Endothelial cell (in vitro differentiated cells): ENCODE results near the gene ADAMTS4. TPM values are rescaled to one million over a fixed set of nuclear protein-coding genes. Genes with fewer than 3 reads are reported as not detected.

Source experiments
- DNase-seq: peaks from one replicate; pipeline ENCODE4 v3.0.0; 2021; ENCODE audit warnings: low spot score
- H3K27ac Mint-ChIP-seq: one replicate; pipeline ENCODE4 v1.8.0; 2021; ENCODE audit warnings: mixed read lengths, inconsistent platforms; ENCODE audit not compliant: unreplicated experiment
- H3K27me3 Mint-ChIP-seq: one replicate; pipeline ENCODE4 v1.8.0; 2021; ENCODE audit warnings: mild to moderate bottlenecking, moderate library complexity, mixed read lengths, inconsistent platforms; ENCODE audit not compliant: unreplicated experiment
- H3K36me3 Mint-ChIP-seq: one replicate; pipeline ENCODE4 v1.8.0; 2021; ENCODE audit warnings: mild to moderate bottlenecking, low read depth, mixed read lengths, inconsistent platforms; ENCODE audit not compliant: unreplicated experiment
- H3K4me1 Mint-ChIP-seq: one replicate; pipeline ENCODE4 v1.8.0; 2021; ENCODE audit warnings: mild to moderate bottlenecking, mixed read lengths, inconsistent platforms; ENCODE audit not compliant: unreplicated experiment
- H3K4me3 Mint-ChIP-seq: one replicate; pipeline ENCODE4 v1.8.0; 2021; ENCODE audit warnings: mild to moderate bottlenecking, mixed read lengths, inconsistent platforms; ENCODE audit not compliant: unreplicated experiment
- H3K9me3 Mint-ChIP-seq: one replicate; pipeline ENCODE4 v1.8.0; 2021; ENCODE audit warnings: mixed read lengths, inconsistent platforms; ENCODE audit not compliant: unreplicated experiment
- total RNA-seq: library from RNA; stranded (reverse); fragmentation: NEBNext Ultra II Directional; extraction: Animal tissue kit (Norgen Biotek cat#: 25700); gene quantifications from one replicate; pipeline ENCODE4 v1.2.1, GENCODE V29; 2021; ENCODE audit not compliant: unreplicated experiment
- TF ChIP-seq, protein P1 (sequence below): fragments of 200-600 bp; sonication (generic); IDR thresholded peaks from one replicate; pipeline ENCODE4 v1.5.0; 2021; ENCODE audit warnings: antibody characterized with exemption; ENCODE audit not compliant: unreplicated experiment

ADAMTS4 gene
- total RNA-seq, 1 donor from 2014 or later, result 56.8 TPM

DNA sequence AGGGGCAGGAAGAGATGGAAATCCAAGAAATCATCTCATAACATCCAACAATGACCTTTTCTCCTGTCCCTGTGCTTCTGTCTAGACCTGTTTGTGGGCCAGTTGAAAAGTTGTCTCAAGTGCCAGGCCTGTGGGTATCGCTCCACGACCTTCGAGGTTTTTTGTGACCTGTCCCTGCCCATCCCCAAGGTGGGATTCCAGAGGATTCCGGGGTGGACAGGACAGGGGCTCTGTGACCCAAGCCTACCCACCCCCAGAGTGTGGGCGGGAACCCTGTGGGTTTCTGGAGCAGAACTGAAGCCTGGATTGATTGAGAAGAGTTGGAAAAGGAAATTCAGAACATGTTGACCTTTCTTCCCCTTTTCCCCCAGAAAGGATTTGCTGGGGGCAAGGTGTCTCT is 35.1 kb downstream of the ADAMTS4 start:
- DNase-seq, result no peak
- Mint-ChIP-seq H3K9me3 (no peaks in the 10 kb centered on the region), H3K27ac (peak overlapping the region; percentile 61), H3K27me3 (peaks cover 17% of the 10 kb centered on the region), H3K36me3 (peaks cover 25% of the 10 kb centered on the region), H3K4me3 (peak overlapping the region; percentile 53), H3K4me1 (peaks cover 40% of the 10 kb centered on the region)
- TF ChIP-seq, protein P1, sequence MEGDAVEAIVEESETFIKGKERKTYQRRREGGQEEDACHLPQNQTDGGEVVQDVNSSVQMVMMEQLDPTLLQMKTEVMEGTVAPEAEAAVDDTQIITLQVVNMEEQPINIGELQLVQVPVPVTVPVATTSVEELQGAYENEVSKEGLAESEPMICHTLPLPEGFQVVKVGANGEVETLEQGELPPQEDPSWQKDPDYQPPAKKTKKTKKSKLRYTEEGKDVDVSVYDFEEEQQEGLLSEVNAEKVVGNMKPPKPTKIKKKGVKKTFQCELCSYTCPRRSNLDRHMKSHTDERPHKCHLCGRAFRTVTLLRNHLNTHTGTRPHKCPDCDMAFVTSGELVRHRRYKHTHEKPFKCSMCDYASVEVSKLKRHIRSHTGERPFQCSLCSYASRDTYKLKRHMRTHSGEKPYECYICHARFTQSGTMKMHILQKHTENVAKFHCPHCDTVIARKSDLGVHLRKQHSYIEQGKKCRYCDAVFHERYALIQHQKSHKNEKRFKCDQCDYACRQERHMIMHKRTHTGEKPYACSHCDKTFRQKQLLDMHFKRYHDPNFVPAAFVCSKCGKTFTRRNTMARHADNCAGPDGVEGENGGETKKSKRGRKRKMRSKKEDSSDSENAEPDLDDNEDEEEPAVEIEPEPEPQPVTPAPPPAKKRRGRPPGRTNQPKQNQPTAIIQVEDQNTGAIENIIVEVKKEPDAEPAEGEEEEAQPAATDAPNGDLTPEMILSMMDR, result no peak

DNA sequence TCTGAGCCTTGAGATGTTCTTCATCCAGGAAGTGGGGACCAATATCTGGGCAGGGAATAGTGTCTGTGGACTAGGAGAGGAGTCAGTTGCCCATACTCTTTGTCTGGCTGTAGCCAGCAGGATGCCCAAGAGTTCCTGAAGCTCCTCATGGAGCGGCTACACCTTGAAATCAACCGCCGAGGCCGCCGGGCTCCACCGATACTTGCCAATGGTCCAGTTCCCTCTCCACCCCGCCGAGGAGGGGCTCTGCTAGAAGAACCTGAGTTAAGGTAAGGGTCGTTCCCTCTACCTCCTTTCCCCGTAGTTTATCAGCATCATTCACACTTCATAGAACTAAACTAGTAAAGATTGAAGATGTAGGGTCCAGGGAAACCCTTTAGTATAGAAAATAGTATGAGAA is 36.0 kb downstream of the ADAMTS4 start:
- Mint-ChIP-seq H3K27ac (peak overlapping the region; percentile 75), H3K27me3 (peaks cover 21% of the 10 kb centered on the region), H3K4me1 (peaks cover 49% of the 10 kb centered on the region), H3K9me3 (no peaks in the 10 kb centered on the region), H3K36me3 (peaks cover 30% of the 10 kb centered on the region), H3K4me3 (peak overlapping the region; percentile 66)
- DNase-seq, result no peak
- TF ChIP-seq, protein P1, result no peak

DNA sequence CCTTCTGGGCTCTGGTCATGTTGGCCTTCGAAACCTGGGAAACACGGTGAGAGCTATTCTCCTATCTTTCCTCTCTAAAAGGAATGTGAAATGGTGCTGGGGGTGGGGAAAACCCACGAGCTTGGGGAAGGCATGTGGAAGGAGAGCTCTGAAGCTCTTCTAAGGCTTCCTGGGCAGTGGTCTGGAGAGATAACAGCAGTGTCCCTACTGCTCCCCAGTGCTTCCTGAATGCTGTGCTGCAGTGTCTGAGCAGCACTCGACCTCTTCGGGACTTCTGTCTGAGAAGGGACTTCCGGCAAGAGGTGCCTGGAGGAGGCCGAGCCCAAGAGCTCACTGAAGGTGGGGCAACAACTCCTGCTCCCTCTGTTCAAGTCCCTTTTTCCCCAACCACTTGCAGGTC is 36.8 kb downstream of the ADAMTS4 start:
- H3K27ac Mint-ChIP-seq, result peak overlapping the region; percentile 75
- peaks cover 46% of the 10 kb centered on the region for H3K4me1 Mint-ChIP-seq
- H3K4me3 Mint-ChIP-seq, result peak overlapping the region; percentile 67

DNA sequence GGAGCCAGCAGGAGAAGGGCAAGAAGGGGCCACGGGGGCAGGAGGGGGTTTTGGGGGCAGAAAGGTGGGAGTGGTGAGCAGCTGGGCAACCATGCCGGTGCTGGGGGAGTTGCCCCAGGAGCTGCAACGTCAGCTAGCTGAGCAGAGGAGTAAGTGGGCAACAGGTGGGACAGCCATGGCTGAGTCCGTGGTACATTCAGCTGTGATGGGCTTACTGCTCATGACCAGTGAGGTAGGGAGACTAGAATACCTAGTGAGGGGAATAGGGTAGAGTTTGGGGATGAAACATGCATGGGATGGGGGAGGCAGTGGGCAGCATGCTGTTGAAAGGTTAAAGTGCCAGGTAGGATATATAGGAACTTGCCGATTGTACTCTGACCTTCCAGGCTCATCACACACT is 37.2 kb downstream of the ADAMTS4 start:
- H3K9me3 Mint-ChIP-seq, result no peaks in the 10 kb centered on the region
- TF ChIP-seq, protein P1, result no peak
- peaks cover 41% of the 10 kb centered on the region for H3K36me3 Mint-ChIP-seq
- peaks cover 19% of the 10 kb centered on the region for H3K27me3 Mint-ChIP-seq
- H3K4me1 Mint-ChIP-seq, result peaks cover 43% of the 10 kb centered on the region
- peak overlapping the region; percentile 67 for H3K4me3 Mint-ChIP-seq
- peak overlapping the region; percentile 75 for H3K27ac Mint-ChIP-seq
- DNase-seq, result no peak

More for the DNA sequence above, 36.8 kb downstream of the ADAMTS4 start:
- DNase-seq, result no peak
- Mint-ChIP-seq H3K9me3 (no peaks in the 10 kb centered on the region), H3K36me3 (peaks cover 38% of the 10 kb centered on the region), H3K27me3 (peaks cover 21% of the 10 kb centered on the region)
- TF ChIP-seq, protein P1, result no peak

DNA sequence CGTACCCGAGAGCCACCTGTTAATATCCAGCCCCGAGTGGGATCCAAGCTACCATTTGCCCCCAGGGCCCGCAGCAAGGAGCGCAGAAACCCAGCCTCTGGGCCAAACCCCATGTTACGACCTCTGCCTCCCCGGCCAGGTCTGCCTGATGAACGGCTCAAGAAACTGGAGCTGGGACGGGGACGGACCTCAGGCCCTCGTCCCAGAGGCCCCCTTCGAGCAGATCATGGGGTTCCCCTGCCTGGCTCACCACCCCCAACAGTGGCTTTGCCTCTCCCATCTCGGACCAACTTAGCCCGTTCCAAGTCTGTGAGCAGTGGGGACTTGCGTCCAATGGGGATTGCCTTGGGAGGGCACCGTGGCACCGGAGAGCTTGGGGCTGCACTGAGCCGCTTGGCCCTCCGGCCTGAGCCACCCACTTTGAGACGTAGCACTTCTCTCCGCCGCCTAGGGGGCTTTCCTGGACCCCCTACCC is 38.1 kb downstream of the ADAMTS4 start:
- H3K4me3 Mint-ChIP-seq, result peak overlapping the region; percentile 92
- peaks cover 43% of the 10 kb centered on the region for H3K36me3 Mint-ChIP-seq
- TF ChIP-seq, protein P1, result no peak
- no peak overlapping the region for H3K27ac Mint-ChIP-seq
- DNase-seq, result no peak
- peaks cover 20% of the 10 kb centered on the region for H3K27me3 Mint-ChIP-seq
- peaks cover 45% of the 10 kb centered on the region for H3K4me1 Mint-ChIP-seq
- no peaks in the 10 kb centered on the region for H3K9me3 Mint-ChIP-seq
